Activated CD8-positive, alpha-beta T cell treated with anti-CD3 and anti-CD28 coated beads, Interleukin-2, amount 10 ng/mL, durations not matched to agents 7 days and 5 days (primary cell): ENCODE results near the gene REELD1. TPM values are rescaled to one million over a fixed set of nuclear protein-coding genes. Genes with fewer than 3 reads are reported as not detected.

Experiments used
- ATAC-seq: fragments of 150-1000 bp; cut with Tn5 transposase; one replicate; pipeline ENCODE4 v1.10.0; 2021; ENCODE audit warnings: moderate library complexity
- CTCF ChIA-PET: fragments of 350-600 bp; sonication (Branson Sonifier 250); formaldehyde crosslinking; loops from one replicate; lab custom pipeline; 2021; ENCODE audit warnings: antibody characterized with exemption; lab: Charles Lee
- POLR2A ChIA-PET: fragments of 350-600 bp; sonication (Branson Sonifier 250); formaldehyde crosslinking; loops from one replicate; lab custom pipeline; 2021; ENCODE audit warnings: antibody characterized with exemption; lab: Charles Lee
- DNase-seq: peaks from one replicate; pipeline ENCODE4 v3.0.0-alpha.2; 2020
- H3K27ac Mint-ChIP-seq: one replicate; pipeline ENCODE4 v1.8.0; 2021; ENCODE audit warnings: mild to moderate bottlenecking, mixed read lengths
- H3K27me3 Mint-ChIP-seq: one replicate; pipeline ENCODE4 v1.8.0; 2021; ENCODE audit warnings: low read depth, mixed read lengths
- H3K36me3 Mint-ChIP-seq: one replicate; pipeline ENCODE4 v1.8.0; 2021; ENCODE audit warnings: low read depth, mixed read lengths
- H3K4me1 Mint-ChIP-seq: one replicate; pipeline ENCODE4 v1.8.0; 2021; ENCODE audit warnings: low read depth, mixed read lengths
- H3K4me3 Mint-ChIP-seq: one replicate; pipeline ENCODE4 v1.8.0; 2021; ENCODE audit warnings: mild to moderate bottlenecking, mixed read lengths
- H3K9me3 Mint-ChIP-seq: one replicate; pipeline ENCODE4 v1.8.0; 2022; ENCODE audit warnings: mixed read lengths; ENCODE audit not compliant: insufficient read depth
- total RNA-seq, 2 experiments: library from RNA; stranded (reverse); gene quantifications; one replicate each; pipeline ENCODE4 v1.2.3, GENCODE V29; 2021

REELD1 gene
- total RNA-seq, 2 experiments from 2014 or later = not detected

GRCh38 chr4:146252969-146253611 lies 38.8 kb downstream of the REELD1 start:
- ChIA-PET CTCF (interaction anchor here (0.9 kb wide), 1 partner anchor 9 kb away, joined by 3 read pairs; no protein-coding TSS in a partner anchor), POLR2A (no interaction called here)
- Mint-ChIP-seq H3K36me3 (peaks cover 4% of the 10 kb centered on the region), H3K27ac (no peak overlapping the region), H3K4me1 (no peaks in the 10 kb centered on the region), H3K4me3 (no peak overlapping the region), H3K27me3 (no peaks in the 10 kb centered on the region), H3K9me3 (no peaks in the 10 kb centered on the region)
- DNase-seq (no peak), ATAC-seq (no peak)

- Mint-ChIP-seq H3K9me3 (no peaks in the 10 kb centered on the region), H3K27me3 (no peaks in the 10 kb centered on the region), H3K36me3 (peaks cover 7% of the 10 kb centered on the region), H3K4me3 (no peak overlapping the region), H3K4me1 (no peaks in the 10 kb centered on the region), H3K27ac (no peak overlapping the region)
- no peak for ATAC-seq
- POLR2A ChIA-PET = no interaction called here
- CTCF ChIA-PET = no interaction called here
- DNase-seq = no peak
Measured at GRCh38 chr4:146255463-146255862, 41.1 kb downstream of the REELD1 start.

DNA sequence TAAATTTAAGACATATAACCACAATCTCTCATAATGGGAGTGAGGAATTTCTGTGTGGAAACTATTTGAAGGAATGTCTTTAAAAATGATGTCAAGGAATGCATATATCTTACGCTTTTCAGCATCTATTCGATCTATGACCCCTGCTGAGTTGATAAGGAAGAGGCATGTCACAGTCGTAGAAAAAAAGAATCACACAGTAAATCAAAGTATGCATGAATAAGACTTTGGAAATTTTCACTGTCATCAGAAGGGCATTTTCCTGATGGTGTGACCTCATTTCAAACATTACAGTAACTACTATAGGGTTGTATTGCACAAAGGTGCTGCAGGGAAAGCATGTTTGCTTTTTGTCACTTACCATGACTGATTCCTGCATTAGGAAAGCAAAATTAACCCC lies 41.5 kb downstream of the REELD1 start:
- H3K9me3 Mint-ChIP-seq = no peaks in the 10 kb centered on the region
- H3K36me3 Mint-ChIP-seq = peaks cover 7% of the 10 kb centered on the region
- no peak overlapping the region for H3K27ac Mint-ChIP-seq
- ATAC-seq (no peak), DNase-seq (no peak)
- H3K27me3 Mint-ChIP-seq = no peaks in the 10 kb centered on the region
- ChIA-PET CTCF (no interaction called here), POLR2A (no interaction called here)
- no peak overlapping the region for H3K4me3 Mint-ChIP-seq
- H3K4me1 Mint-ChIP-seq = no peaks in the 10 kb centered on the region

DNA sequence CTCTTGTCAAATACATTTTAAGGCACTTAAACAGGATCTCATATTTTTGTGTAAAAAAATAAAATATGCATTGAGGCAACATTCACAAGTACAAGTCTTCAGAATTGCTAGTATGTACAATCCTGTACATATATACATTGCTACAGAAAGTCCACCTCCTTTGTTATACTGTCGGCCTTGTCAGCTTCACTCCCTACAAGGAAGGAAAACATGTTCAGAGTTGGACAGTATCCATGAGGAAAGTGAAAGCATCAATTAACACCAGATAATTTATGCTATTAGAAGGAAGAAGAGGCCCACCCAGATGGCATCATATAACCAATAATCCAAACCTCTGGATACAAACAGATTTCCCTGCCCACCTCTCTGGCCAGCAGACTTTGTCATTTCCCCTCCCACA lies 42.0 kb downstream of the REELD1 start:
- POLR2A ChIA-PET = no interaction called here
- DNase-seq (no peak), ATAC-seq (no peak)
- Mint-ChIP-seq H3K27me3 (no peaks in the 10 kb centered on the region), H3K4me3 (no peak overlapping the region), H3K4me1 (no peaks in the 10 kb centered on the region), H3K27ac (no peak overlapping the region), H3K9me3 (no peaks in the 10 kb centered on the region), H3K36me3 (peaks cover 7% of the 10 kb centered on the region)
- CTCF ChIA-PET = no interaction called here

- CTCF ChIA-PET = no interaction called here
- ATAC-seq (no peak), DNase-seq (no peak)
- Mint-ChIP-seq H3K36me3 (peaks cover 7% of the 10 kb centered on the region), H3K4me1 (no peaks in the 10 kb centered on the region), H3K4me3 (no peak overlapping the region), H3K27ac (no peak overlapping the region), H3K27me3 (no peaks in the 10 kb centered on the region), H3K9me3 (no peaks in the 10 kb centered on the region)
- POLR2A ChIA-PET = no interaction called here
Measured at GRCh38 chr4:146257511-146257910, 43.2 kb downstream of the REELD1 start.

- ChIA-PET CTCF (interaction anchor here (0.9 to 1.3 kb wide), 2 partner anchors 10 to 17 kb away, joined by 3 to 4 read pairs; no protein-coding TSS in a partner anchor), POLR2A (no interaction called here)
- peaks cover 4% of the 10 kb centered on the region for H3K36me3 Mint-ChIP-seq
- no peak for ATAC-seq
- no peak overlapping the region for H3K4me3 Mint-ChIP-seq
- no peaks in the 10 kb centered on the region for H3K27me3 Mint-ChIP-seq
- no peak for DNase-seq
- H3K27ac Mint-ChIP-seq = no peak overlapping the region
- no peaks in the 10 kb centered on the region for H3K9me3 Mint-ChIP-seq
- no peaks in the 10 kb centered on the region for H3K4me1 Mint-ChIP-seq
Measured at GRCh38 chr4:146260521-146260920, 46.2 kb downstream of the REELD1 start.

- Mint-ChIP-seq H3K27ac (no peak overlapping the region), H3K4me1 (no peaks in the 10 kb centered on the region), H3K9me3 (no peaks in the 10 kb centered on the region), H3K4me3 (no peak overlapping the region), H3K36me3 (peaks cover 4% of the 10 kb centered on the region), H3K27me3 (no peaks in the 10 kb centered on the region)
- POLR2A ChIA-PET = no interaction called here
- no peak for DNase-seq
- ATAC-seq = no peak
- CTCF ChIA-PET = interaction anchor here (1.3 kb wide), 1 partner anchor 11 kb away, joined by 4 read pairs; no protein-coding TSS in a partner anchor
Measured at GRCh38 chr4:146261041-146261440, 46.7 kb downstream of the REELD1 start.

- POLR2A ChIA-PET = no interaction called here
- Mint-ChIP-seq H3K27ac (no peak overlapping the region), H3K27me3 (no peaks in the 10 kb centered on the region), H3K9me3 (no peaks in the 10 kb centered on the region), H3K4me1 (no peaks in the 10 kb centered on the region), H3K4me3 (no peak overlapping the region), H3K36me3 (no peaks in the 10 kb centered on the region)
- ATAC-seq (no peak), DNase-seq (no peak)
- CTCF ChIA-PET = interaction anchor here (0.5 to 0.9 kb wide), 2 partner anchors 308 to 669 kb away, joined by 3 read pairs; no protein-coding TSS in a partner anchor
Measured at GRCh38 chr4:146263793-146264192, 49.5 kb downstream of the REELD1 start.

DNA sequence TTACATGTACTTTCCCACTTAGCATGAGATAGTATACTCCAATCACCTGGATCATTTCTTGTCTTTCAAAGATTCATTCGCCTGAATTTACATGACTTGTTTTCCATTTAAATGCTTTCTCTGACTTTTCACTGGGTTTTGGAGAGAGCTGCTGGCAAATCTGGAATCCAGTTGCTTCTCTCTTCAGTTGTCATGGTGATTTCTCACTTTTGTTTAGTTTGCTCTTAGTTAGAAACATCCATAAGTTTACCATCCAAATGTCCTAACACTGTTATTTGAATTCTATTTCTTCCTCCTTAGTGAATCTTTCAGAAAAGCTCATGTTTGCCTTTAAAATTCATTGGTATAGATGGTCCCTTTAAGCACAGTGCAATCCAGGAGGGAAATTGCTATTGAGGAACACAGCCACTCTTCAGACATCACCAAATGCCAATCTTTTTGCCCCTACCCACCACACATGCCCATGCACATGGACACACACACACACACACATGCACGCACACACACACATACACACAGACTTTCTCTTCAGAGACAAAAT lies 51.7 kb downstream of the REELD1 start:
- H3K4me3 Mint-ChIP-seq = no peak overlapping the region

DNA sequence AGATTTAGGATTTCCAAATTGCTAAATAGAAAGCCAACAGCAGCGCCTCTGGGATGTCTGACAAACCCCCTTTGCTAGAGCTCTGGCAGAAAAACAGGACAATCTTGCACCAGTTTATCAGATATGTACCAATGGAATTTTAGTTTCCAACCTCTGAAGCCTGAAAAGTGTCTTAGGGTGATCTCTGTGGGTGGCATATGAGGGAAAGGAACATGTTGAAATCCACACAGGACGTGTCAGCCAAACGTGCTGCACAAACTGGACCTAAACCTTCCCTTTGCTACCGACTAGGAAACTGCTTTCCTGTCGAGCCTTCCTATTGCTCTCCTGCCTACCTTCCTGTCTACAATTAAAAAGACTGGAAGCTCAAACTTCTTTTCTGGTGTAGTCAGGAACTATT lies 53.5 kb downstream of the REELD1 start:
- ChIA-PET POLR2A (no interaction called here), CTCF (interaction anchor here (1.0 kb wide), 1 partner anchor 11 kb away, joined by 3 read pairs; no protein-coding TSS in a partner anchor)
- ATAC-seq = no peak
- Mint-ChIP-seq H3K4me3 (no peak overlapping the region), H3K27me3 (no peaks in the 10 kb centered on the region), H3K36me3 (no peaks in the 10 kb centered on the region), H3K9me3 (no peaks in the 10 kb centered on the region), H3K27ac (no peak overlapping the region), H3K4me1 (no peaks in the 10 kb centered on the region)
- no peak for DNase-seq

More for the DNA sequence above, 51.7 kb downstream of the REELD1 start:
- no peaks in the 10 kb centered on the region for H3K9me3 Mint-ChIP-seq
- H3K27ac Mint-ChIP-seq = no peak overlapping the region
- DNase-seq (no peak), ATAC-seq (no peak)
- no peaks in the 10 kb centered on the region for H3K4me1 Mint-ChIP-seq
- no peaks in the 10 kb centered on the region for H3K27me3 Mint-ChIP-seq
- H3K36me3 Mint-ChIP-seq = no peaks in the 10 kb centered on the region
- ChIA-PET POLR2A (no interaction called here), CTCF (no interaction called here)

DNA sequence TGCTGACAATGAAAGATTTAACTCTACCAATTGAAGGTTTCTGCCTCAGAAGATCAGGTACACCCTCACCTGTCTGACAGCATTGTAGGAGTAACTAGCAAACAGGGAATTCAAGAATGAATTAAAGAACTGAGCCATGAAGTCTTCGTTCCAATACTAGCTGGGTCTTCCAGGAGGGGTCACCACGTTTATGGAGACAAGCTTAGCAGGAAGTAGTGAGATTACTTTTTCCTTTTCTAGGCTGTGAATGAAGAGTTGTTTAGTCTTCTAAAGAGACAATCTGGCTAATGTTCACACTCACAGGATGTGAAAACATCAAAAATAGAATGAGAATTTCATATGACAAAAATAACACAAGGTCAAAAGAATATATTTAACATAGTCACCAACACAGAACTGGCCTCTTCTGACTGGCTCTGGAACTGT lies 54.9 kb downstream of the REELD1 start:
- no peak overlapping the region for H3K4me3 Mint-ChIP-seq
- no peaks in the 10 kb centered on the region for H3K27me3 Mint-ChIP-seq
- POLR2A ChIA-PET = no interaction called here
- ATAC-seq = no peak
- H3K27ac Mint-ChIP-seq = no peak overlapping the region
- H3K9me3 Mint-ChIP-seq = no peaks in the 10 kb centered on the region
- no peaks in the 10 kb centered on the region for H3K36me3 Mint-ChIP-seq
- no peak for DNase-seq
- CTCF ChIA-PET = no interaction called here
- no peaks in the 10 kb centered on the region for H3K4me1 Mint-ChIP-seq

GRCh38 chr4:146271466-146271865 lies 57.1 kb downstream of the REELD1 start:
- no peaks in the 10 kb centered on the region for H3K9me3 Mint-ChIP-seq
- no peak overlapping the region for H3K27ac Mint-ChIP-seq
- no peaks in the 10 kb centered on the region for H3K36me3 Mint-ChIP-seq
- no peaks in the 10 kb centered on the region for H3K27me3 Mint-ChIP-seq
- ChIA-PET POLR2A (no interaction called here), CTCF (no interaction called here)
- no peaks in the 10 kb centered on the region for H3K4me1 Mint-ChIP-seq
- DNase-seq (no peak), ATAC-seq (no peak)
- no peak overlapping the region for H3K4me3 Mint-ChIP-seq
